ENCODE data around the gene GPR152.
"Not testable (repeated sequence)": the region's sequence is repeated elsewhere in the genome, so short reads cannot be mapped to it uniquely, and the experiment has no call there.

Gene GPR152

DNA sequence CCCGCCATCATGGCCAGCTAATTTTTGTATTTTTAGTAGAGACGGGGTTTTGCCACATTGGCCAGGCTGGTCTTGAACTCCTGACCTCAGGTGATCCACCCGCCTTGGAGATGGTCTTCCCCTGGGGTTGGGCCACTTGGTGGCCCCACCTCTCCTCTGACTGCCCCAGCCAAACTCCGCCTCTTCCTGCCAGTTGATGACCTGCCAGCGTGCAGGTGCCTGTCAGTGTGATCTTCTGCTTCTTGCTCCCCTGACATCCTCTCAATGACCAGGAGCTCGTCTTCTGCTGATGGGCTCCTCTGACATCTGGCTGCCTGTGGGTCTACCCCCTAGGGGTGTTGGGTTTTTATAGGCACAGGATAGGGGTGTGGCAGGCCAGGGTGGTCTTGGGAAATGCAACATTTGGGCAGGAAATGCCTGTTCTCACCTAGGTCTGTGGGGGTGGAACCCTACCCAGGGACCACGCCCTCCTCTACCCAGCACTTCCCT, 33.4 kb upstream of the GPR152 start:
- H3K4me1 ChIP-seq (ENCODE audit: control insufficient read depth, insufficient read depth, low read length); H3K9ac ChIP-seq (ENCODE audit: low read length); DNase-seq (ENCODE audit: low read depth); H3K9me3 ChIP-seq (ENCODE audit: control insufficient read depth, low read length); H3K27me3 ChIP-seq (replicated peaks; ENCODE audit: control insufficient read depth, insufficient read depth, low read length); H3K4me3 ChIP-seq (ENCODE audit: low read length): not testable (repeated sequence)
- H3K36me3 ChIP-seq (ENCODE audit: control insufficient read depth, insufficient read depth, low read length, severe bottlenecking) = peaks cover 13% of the 10 kb centered on the region

DNA sequence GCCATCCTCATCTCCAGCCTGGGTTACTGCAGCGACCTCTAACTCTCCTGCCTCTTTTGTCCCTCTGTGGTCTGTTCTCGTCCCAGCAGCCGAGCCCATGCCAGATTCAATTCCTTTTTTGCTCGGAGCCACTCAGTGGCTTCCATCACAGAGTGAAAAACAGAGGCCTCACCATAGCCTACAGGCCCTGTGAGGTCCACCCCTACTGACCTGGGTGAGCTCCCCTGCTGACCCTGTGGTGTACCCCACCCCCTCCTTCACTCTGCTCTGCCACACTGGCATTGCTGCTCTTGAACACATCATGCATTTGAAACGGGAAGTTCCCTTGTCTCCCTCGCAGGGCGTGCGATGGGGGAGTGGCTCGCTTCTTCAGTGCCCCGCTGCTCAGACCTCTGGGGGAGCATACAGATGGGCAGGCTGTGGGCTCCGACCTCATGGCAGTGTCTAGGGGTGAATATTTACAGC, 32.4 kb upstream of the GPR152 start:
- DNase-seq (ENCODE audit: low read depth) = no peak
- Histone ChIP-seq H3K4me3 (ENCODE audit: low read length) (no peak overlapping the region), H3K27me3 (replicated peaks; ENCODE audit: control insufficient read depth, insufficient read depth, low read length) (no peaks in the 10 kb centered on the region), H3K9me3 (ENCODE audit: control insufficient read depth, low read length) (no peaks in the 10 kb centered on the region), H3K9ac (ENCODE audit: low read length) (no peak overlapping the region), H3K4me1 (ENCODE audit: control insufficient read depth, insufficient read depth, low read length) (peaks cover 7% of the 10 kb centered on the region), H3K36me3 (ENCODE audit: control insufficient read depth, insufficient read depth, low read length, severe bottlenecking) (peaks cover 11% of the 10 kb centered on the region)

DNA sequence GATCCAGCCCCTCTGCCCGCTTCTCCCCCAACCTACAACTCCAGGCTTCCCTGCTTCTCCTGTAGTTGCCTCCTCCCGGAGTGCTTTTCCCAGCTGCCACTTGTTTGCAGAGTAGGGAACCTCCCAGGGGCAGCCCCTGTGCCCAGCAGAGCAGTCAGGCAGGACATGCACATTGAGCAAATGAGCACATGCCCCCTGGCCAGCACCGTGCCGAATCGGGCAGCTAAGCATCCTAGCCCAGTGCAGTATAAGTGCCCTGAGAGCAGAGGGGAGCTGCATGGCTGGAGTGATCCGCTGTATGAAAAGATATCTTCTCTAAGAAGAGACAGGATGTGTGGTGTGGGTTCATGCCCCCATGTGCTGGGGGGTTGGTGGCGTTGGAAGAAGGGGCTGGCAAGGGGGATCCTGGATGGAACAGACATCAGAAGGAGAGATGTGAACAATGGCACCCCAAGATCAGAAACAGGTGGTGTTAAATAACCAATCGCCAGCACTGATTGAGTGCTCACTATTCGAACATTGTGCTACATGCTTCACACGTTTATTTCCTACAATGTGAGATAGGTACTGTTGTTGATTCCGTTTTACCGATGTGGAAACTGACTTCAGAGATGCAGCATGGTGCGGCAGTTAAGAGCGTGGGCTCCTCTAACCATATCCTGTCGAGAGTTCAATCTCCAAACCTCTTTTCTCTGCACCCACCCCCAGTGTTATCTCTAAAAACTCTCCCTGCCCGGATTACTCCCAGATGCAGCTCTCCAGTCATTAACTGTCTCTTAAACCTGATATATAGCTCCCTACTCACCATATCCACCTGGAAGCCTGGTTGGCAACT, 31.5 kb upstream of the GPR152 start:
- H3K4me1 ChIP-seq (ENCODE audit: control insufficient read depth, insufficient read depth, low read length) = peaks cover 7% of the 10 kb centered on the region
- H3K27me3 ChIP-seq (replicated peaks; ENCODE audit: control insufficient read depth, insufficient read depth, low read length) = no peaks in the 10 kb centered on the region
- no peak overlapping the region for H3K9ac ChIP-seq (ENCODE audit: low read length)
- no peak for DNase-seq (ENCODE audit: low read depth)
- H3K4me3 ChIP-seq (ENCODE audit: low read length) = peak overlapping the region; percentile 82
- no peaks in the 10 kb centered on the region for H3K9me3 ChIP-seq (ENCODE audit: control insufficient read depth, low read length)
- peaks cover 4% of the 10 kb centered on the region for H3K36me3 ChIP-seq (ENCODE audit: control insufficient read depth, insufficient read depth, low read length, severe bottlenecking)

DNA sequence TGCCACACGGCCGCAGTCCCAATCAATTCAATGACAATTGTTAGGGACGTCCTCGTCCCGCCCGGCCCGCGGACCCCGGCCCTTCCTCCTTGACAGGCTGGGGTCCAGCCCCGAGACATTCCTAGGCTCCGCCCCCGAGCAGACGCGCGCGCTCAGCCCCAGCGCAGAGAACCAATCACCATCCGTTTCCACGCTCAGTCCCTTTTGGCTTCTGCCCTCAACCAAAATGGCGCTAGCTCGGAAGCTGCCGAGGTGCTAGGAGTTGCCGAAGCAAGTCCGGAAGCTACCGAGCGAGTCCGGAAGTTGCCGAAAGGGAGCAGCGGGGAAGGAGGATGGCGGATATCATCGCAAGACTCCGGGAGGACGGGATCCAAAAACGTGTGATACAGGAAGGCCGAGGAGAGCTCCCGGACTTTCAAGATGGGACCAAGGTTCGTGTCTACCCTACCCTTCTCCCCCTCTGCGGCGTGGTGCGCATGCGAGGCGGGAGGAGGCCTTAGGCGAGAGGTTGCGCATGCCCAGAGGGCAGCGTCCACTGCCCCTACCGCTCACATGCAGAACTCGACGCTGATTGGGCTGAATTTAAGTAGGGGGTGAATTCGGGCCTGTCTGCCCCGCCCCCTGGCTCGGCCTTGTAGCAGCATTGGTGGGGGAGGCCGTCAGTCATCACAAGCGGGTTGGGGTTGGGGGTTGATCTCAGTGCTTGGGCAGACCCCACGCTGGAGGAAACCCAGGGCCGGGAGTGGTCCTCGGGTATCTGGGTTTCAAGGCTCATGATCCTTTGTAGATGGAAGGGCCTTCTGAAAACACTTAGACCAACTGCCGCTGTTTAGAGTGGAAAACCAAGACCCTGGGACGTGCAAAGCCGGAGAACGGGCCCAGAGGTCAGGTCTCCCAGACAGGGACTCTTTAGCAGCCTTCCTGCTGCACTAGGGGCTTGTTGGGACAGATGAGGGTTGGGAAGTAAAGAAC, 30.6 kb upstream of the GPR152 start, which contains the start of gene AIP:
Gene AIP, plus strand, starts transcription at position 200 of the 972 bp plus-strand sequence. Its CDS starts 133 bp downstream, at position 333.
- H3K27me3 ChIP-seq (replicated peaks; ENCODE audit: control insufficient read depth, insufficient read depth, low read length) = no peaks in the 10 kb centered on the region

GRCh38 chr11:67482275-67482826, 29.8 kb upstream of the GPR152 start:
- H3K9ac ChIP-seq (ENCODE audit: low read length) = peak overlapping the region; percentile 92
- no peaks in the 10 kb centered on the region for H3K9me3 ChIP-seq (ENCODE audit: control insufficient read depth, low read length)
- peak overlapping the region; percentile 82 for H3K4me3 ChIP-seq (ENCODE audit: low read length)
- H3K36me3 ChIP-seq (ENCODE audit: control insufficient read depth, insufficient read depth, low read length, severe bottlenecking) = no peaks in the 10 kb centered on the region
- H3K27me3 ChIP-seq (replicated peaks; ENCODE audit: control insufficient read depth, insufficient read depth, low read length) = no peaks in the 10 kb centered on the region
- no peak for DNase-seq (ENCODE audit: low read depth)
- peaks cover 7% of the 10 kb centered on the region for H3K4me1 ChIP-seq (ENCODE audit: control insufficient read depth, insufficient read depth, low read length)

More for the DNA sequence above, 30.6 kb upstream of the GPR152 start, which contains the start of gene AIP:
- H3K36me3 ChIP-seq (ENCODE audit: control insufficient read depth, insufficient read depth, low read length, severe bottlenecking) = peaks cover 2% of the 10 kb centered on the region
- peaks cover 7% of the 10 kb centered on the region for H3K4me1 ChIP-seq (ENCODE audit: control insufficient read depth, insufficient read depth, low read length)
- H3K4me3 ChIP-seq (ENCODE audit: low read length) = peak within 1 kb of the TSS; percentile 82
- peak within 1 kb of the TSS; percentile 92 for H3K9ac ChIP-seq (ENCODE audit: low read length)
- H3K9me3 ChIP-seq (ENCODE audit: control insufficient read depth, low read length) = no peaks in the 10 kb centered on the region
- peak; percentile 99 for DNase-seq (ENCODE audit: low read depth)

DNA sequence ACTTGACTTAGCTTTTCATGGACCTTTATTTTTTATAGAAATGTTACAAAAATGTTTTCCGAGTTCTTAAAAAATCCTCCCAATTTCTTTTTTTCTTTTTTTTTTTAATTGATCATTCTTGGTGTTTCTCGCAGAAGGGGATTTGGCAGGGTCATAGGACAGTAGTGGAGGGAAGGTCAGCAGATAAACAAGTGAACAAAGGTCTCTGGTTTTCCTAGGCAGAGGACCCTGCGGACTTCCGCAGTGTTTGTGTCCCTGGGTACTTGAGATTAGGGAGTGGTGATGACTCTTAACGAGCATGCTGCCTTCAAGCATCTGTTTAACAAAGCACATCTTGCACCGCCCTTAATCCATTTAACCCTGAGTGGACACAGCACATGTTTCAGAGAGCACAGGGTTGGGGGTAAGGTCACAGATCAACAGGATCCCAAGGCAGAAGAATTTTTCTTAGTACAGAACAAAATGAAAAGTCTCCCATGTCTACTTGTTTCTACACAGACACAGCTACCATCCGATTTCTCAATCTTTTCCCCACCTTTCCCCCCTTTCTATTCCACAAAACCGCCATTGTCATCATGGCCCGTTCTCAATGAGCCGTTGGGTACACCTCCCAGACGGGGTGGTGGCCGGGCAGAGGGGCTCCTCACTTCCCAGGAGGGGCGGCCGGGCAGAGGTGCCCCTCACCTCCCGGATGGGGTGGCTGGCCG, 25.0 kb upstream of the GPR152 start:
- H3K9me3 ChIP-seq (ENCODE audit: control insufficient read depth, low read length) = not testable (repeated sequence)

GRCh38 chr11:67476692-67477091, 24.2 kb upstream of the GPR152 start:
- H3K9me3 ChIP-seq (ENCODE audit: control insufficient read depth, low read length); H3K9ac ChIP-seq (ENCODE audit: low read length); H3K4me1 ChIP-seq (ENCODE audit: control insufficient read depth, insufficient read depth, low read length); H3K27me3 ChIP-seq (replicated peaks; ENCODE audit: control insufficient read depth, insufficient read depth, low read length); DNase-seq (ENCODE audit: low read depth); H3K36me3 ChIP-seq (ENCODE audit: control insufficient read depth, insufficient read depth, low read length, severe bottlenecking); H3K4me3 ChIP-seq (ENCODE audit: low read length): not testable (repeated sequence)

More for the DNA sequence above, 25.0 kb upstream of the GPR152 start:
- H3K36me3 ChIP-seq (ENCODE audit: control insufficient read depth, insufficient read depth, low read length, severe bottlenecking); DNase-seq (ENCODE audit: low read depth); H3K27me3 ChIP-seq (replicated peaks; ENCODE audit: control insufficient read depth, insufficient read depth, low read length); H3K4me1 ChIP-seq (ENCODE audit: control insufficient read depth, insufficient read depth, low read length); H3K4me3 ChIP-seq (ENCODE audit: low read length); H3K9ac ChIP-seq (ENCODE audit: low read length): not testable (repeated sequence)

- Histone ChIP-seq H3K4me3 (ENCODE audit: low read length) (no peak overlapping the region), H3K9ac (ENCODE audit: low read length) (no peak overlapping the region), H3K9me3 (ENCODE audit: control insufficient read depth, low read length) (no peaks in the 10 kb centered on the region), H3K36me3 (ENCODE audit: control insufficient read depth, insufficient read depth, low read length, severe bottlenecking) (no peaks in the 10 kb centered on the region), H3K4me1 (ENCODE audit: control insufficient read depth, insufficient read depth, low read length) (peaks cover 7% of the 10 kb centered on the region), H3K27me3 (replicated peaks; ENCODE audit: control insufficient read depth, insufficient read depth, low read length) (no peaks in the 10 kb centered on the region)
- DNase-seq (ENCODE audit: low read depth) = no peak
Measured at GRCh38 chr11:67472882-67473281, 20.4 kb upstream of the GPR152 start.

DNA sequence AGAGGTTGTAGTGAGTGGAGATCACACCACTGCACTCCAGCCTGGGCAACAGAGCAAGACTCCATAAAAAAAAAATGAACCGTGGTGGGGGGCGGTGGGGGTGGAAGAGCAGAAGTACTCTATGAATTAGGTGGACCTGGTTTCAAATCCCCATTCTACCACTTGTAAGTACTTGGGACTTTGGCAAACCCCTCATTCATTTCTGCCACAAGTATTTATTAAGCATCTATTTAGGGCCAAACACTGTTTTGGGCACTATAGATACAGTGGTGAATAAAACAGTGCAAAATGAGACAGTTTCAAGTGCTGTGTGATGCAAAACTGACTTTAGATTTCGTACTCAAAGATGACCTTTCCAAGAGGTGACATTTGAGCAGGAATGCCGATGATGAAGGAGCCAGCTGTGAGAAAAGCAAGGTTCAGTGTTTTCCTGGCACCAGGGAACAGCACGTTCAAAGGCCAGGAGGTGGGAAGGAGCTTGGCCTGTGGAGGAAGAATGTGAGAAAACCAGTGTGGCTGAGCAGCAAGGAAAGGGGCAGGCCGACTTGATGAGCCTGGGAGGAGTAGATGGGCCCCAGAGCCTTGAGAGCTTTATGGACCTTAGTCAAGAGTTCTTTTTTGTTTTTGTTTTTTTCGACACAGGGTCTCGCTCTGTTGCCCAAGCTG, 17.9 kb upstream of the GPR152 start:
- Histone ChIP-seq H3K27me3 (replicated peaks; ENCODE audit: control insufficient read depth, insufficient read depth, low read length) (no peaks in the 10 kb centered on the region), H3K9me3 (ENCODE audit: control insufficient read depth, low read length) (no peaks in the 10 kb centered on the region), H3K4me1 (ENCODE audit: control insufficient read depth, insufficient read depth, low read length) (peaks cover 10% of the 10 kb centered on the region), H3K9ac (ENCODE audit: low read length) (no peak overlapping the region), H3K4me3 (ENCODE audit: low read length) (no peak overlapping the region), H3K36me3 (ENCODE audit: control insufficient read depth, insufficient read depth, low read length, severe bottlenecking) (no peaks in the 10 kb centered on the region)
- DNase-seq (ENCODE audit: low read depth) = no peak

DNA sequence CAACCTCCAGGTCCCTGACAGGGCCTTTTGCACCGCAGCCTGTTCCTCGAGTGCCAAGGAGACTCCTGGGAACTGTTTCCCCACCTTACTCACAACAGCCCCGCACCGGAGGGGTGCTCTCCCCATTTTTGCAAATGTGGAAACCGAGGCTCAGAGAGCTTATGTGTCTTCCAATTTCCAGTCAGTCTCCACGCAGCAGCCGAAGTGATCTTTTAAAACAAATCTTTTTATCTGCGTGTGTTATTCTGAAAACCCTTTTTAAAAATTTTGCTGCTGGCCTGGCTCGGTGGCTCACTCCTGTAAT, 16.9 kb upstream of the GPR152 start:
- Histone ChIP-seq H3K27me3 (replicated peaks; ENCODE audit: control insufficient read depth, insufficient read depth, low read length) (no peaks in the 10 kb centered on the region), H3K9me3 (ENCODE audit: control insufficient read depth, low read length) (no peaks in the 10 kb centered on the region), H3K9ac (ENCODE audit: low read length) (peak overlapping the region; percentile 88), H3K4me1 (ENCODE audit: control insufficient read depth, insufficient read depth, low read length) (peaks cover 10% of the 10 kb centered on the region), H3K36me3 (ENCODE audit: control insufficient read depth, insufficient read depth, low read length, severe bottlenecking) (no peaks in the 10 kb centered on the region), H3K4me3 (ENCODE audit: low read length) (peak overlapping the region; percentile 83)
- DNase-seq (ENCODE audit: low read depth) = no peak

Measured in adipocyte (in vitro differentiated cells).